Thymus (tissue), 14 donors: Measurements from ENCODE around the gene SNRPA1. TPM values are rescaled to one million over a fixed set of nuclear protein-coding genes. Genes with fewer than 3 reads are reported as not detected.
"Not testable (repeated sequence)": the region's sequence is repeated elsewhere in the genome, so short reads cannot be mapped to it uniquely, and the experiment has no call there.

Experiments
- DNase-seq, 9 donors: peaks; one replicate each; pipeline ENCODE4 v3.0.0-alpha.2; 2013; ENCODE audit warnings: low spot score in 9 of 9, low read depth in 6 of 9, missing footprints in 1 of 9
- H3K27ac ChIP-seq, 2 donors: one replicate each; pipeline ENCODE4 v1.5.1; 2013; ENCODE audit warnings: control low read depth in 1 of 2, low read depth in 1 of 2, low read length in 1 of 2, mild to moderate bottlenecking in 1 of 2, moderate library complexity in 1 of 2
- H3K27me3 ChIP-seq, 2 donors: one replicate each; pipeline ENCODE4 v1.5.1; 2013; ENCODE audit warnings: low read length in 1 of 2; ENCODE audit not compliant: control insufficient read depth in 2 of 2, insufficient read depth in 1 of 2
- H3K36me3 ChIP-seq, 2 donors: one replicate each; pipeline ENCODE4 v1.5.1; 2013; ENCODE audit warnings: low read length in 1 of 2, mild to moderate bottlenecking in 1 of 2, moderate library complexity in 1 of 2; ENCODE audit not compliant: control insufficient read depth in 2 of 2, insufficient read depth in 2 of 2
- H3K4me1 ChIP-seq, 2 donors: one replicate each; pipeline ENCODE4 v1.5.1; 2013; ENCODE audit warnings: low read length in 2 of 2; ENCODE audit not compliant: control insufficient read depth in 2 of 2, insufficient read depth in 2 of 2
- H3K4me3 ChIP-seq, 2 donors: one replicate each; pipeline ENCODE4 v1.5.1; 2013; ENCODE audit warnings: low read length in 2 of 2, control low read depth in 1 of 2, mild to moderate bottlenecking in 1 of 2
- H3K9me3 ChIP-seq, 2 donors: one replicate each; pipeline ENCODE4 v1.5.1; 2013; ENCODE audit warnings: low read length in 1 of 2, mild to moderate bottlenecking in 1 of 2; ENCODE audit not compliant: control insufficient read depth in 2 of 2, insufficient read depth in 1 of 2
- WGBS: extraction: QIAGEN DNeasy Blood & Tissue Kit; methylation state at CpG from one replicate; pipeline ENCODE4 v1.1.7; 2013; 5-methylcytosine and 5-hydroxymethylcytosine counted together
- long read RNA-seq, 10 donors: transcript quantifications; one replicate each; lab custom pipeline, GENCODE V29; 2026
- polyA plus RNA-seq: library from polyadenylated mRNA; stranded (reverse); fragments of 200-250 nt; gene quantifications from one replicate; pipeline ENCODE4 v1.2.3, GENCODE V29; 2013
- total RNA-seq: library from RNA; stranded (reverse); fragments of 120-200 nt; gene quantifications from one replicate; pipeline ENCODE4 v1.2.4, GENCODE V29; 2013
- donor health status: healthy.

SNRPA1 gene
- 47.7 TPM for total RNA-seq
- polyA plus RNA-seq: 71.4 TPM
- long read RNA-seq, donor 1, partial matches to known transcripts: 0 of 3 reads
- long read RNA-seq, donor 1, other reads (novel, unspliced or antisense): 0 of 3 reads
- long read RNA-seq, donor 2: 0 reads
- long read RNA-seq, donor 3, transcript SNRPA1-205 (7 exons, 2,108 nt): minor isoform, 8 of 172 reads
- long read RNA-seq, donor 3, transcript SNRPA1-201 (9 exons, 1,055 nt): major isoform, 44 of 172 reads
- long read RNA-seq, donor 3, partial matches to known transcripts: 113 of 172 reads
- long read RNA-seq, donor 3, other reads (novel, unspliced or antisense): 0 of 172 reads
- long read RNA-seq, donor 4, transcript SNRPA1-201 (9 exons, 1,055 nt): major isoform, 11 of 51 reads
- long read RNA-seq, donor 4, partial matches to known transcripts: 38 of 51 reads
- long read RNA-seq, donor 4, other reads (novel, unspliced or antisense): 0 of 51 reads
- long read RNA-seq, donor 5, transcript SNRPA1-201 (9 exons, 1,055 nt): major isoform, 37 of 142 reads
- long read RNA-seq, donor 5, transcript SNRPA1-205 (7 exons, 2,108 nt): minor isoform, 5 of 142 reads
- long read RNA-seq, donor 5, partial matches to known transcripts: 92 of 142 reads
- long read RNA-seq, donor 5, other reads (novel, unspliced or antisense): 0 of 142 reads
- long read RNA-seq, donor 6, transcript SNRPA1-201 (9 exons, 1,055 nt): major isoform, 32 of 100 reads
- long read RNA-seq, donor 6, transcript SNRPA1-205 (7 exons, 2,108 nt): minor isoform, 9 of 100 reads
- long read RNA-seq, donor 6, partial matches to known transcripts: 55 of 100 reads
- long read RNA-seq, donor 6, other reads (novel, unspliced or antisense): 0 of 100 reads
- long read RNA-seq, donor 7, transcript SNRPA1-201 (9 exons, 1,055 nt): major isoform, 30 of 81 reads
- long read RNA-seq, donor 7, partial matches to known transcripts: 41 of 81 reads
- long read RNA-seq, donor 7, other reads (novel, unspliced or antisense): 0 of 81 reads
- long read RNA-seq, donor 8, transcript SNRPA1-201 (9 exons, 1,055 nt): major isoform, 11 of 31 reads
- long read RNA-seq, donor 8, partial matches to known transcripts: 18 of 31 reads
- long read RNA-seq, donor 8, other reads (novel, unspliced or antisense): 0 of 31 reads
- long read RNA-seq, donor 9, transcript SNRPA1-201 (9 exons, 1,055 nt): major isoform, 22 of 65 reads
- long read RNA-seq, donor 9, partial matches to known transcripts: 38 of 65 reads
- long read RNA-seq, donor 9, other reads (novel, unspliced or antisense): 0 of 65 reads
- long read RNA-seq, donor 10, transcript SNRPA1-201 (9 exons, 1,055 nt): major isoform, 15 of 55 reads
- long read RNA-seq, donor 10, partial matches to known transcripts: 36 of 55 reads
- long read RNA-seq, donor 10, other reads (novel, unspliced or antisense): 0 of 55 reads

DNA sequence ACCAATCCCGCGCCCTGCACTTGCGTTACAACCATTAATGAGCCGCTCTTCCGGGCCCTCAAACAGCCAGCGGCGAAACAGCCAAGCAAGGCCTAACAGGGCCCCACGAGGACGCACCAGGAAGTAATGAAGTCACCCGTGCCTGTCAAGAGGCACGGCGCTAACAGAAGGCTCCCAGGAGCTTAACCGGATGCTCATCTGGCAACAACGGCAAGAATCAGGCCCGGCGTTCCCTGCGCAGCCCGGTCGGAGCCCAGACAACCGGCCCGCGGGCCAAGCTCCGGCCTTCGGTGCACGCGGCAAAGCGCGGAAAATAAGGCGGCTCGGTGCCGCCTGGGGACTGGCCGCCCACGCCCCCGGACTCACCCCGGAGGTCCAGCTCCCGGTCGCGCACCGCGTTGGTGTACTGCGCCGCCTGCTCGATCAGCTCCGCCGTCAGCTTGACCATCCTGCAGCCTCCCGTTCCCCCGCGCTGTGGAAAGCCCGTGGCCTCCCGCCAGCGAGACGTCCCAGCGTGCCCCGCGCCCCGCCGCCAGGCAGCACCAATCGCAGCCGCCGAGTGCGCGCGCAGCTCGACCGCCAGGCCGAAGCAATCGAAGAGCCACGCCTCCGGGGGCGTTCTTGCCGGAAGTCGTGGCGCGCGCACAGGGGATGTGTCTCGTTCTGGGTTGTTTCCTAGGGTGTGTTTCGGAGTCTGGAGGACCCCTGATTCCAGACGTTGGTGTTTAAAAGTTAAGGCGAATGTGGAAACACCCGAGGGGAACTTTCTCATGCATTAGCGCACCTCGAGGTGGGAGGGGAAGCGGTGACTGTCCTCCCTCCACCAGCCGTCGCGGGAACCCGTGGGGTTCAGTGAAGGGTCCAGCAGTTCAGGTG lies at the start of gene SNRPA1:
TSS of gene SNRPA1 (minus strand) at position 518 of the 876 bp plus-strand sequence. CDS start at position 448, 70 bp downstream.
- DNase-seq: peak in 8 of 9 donors; percentile 85 to 97 (median 93)
- peaks cover 10 to 12% of the 10 kb centered on the region in 2 donors for H3K4me1 ChIP-seq
- peak within 1 kb of the TSS; percentile 94 to 96 for H3K27ac ChIP-seq
- H3K27me3 ChIP-seq: no peaks in the 10 kb centered on the region
- peaks cover 0 to 14% of the 10 kb centered on the region in 2 donors for H3K36me3 ChIP-seq
- H3K4me3 ChIP-seq: peak within 1 kb of the TSS; percentile 95 to 97
- under 1% methylated on average over 87 of the region's 87 CpGs for WGBS
- no peaks in the 10 kb centered on the region for H3K9me3 ChIP-seq

DNA sequence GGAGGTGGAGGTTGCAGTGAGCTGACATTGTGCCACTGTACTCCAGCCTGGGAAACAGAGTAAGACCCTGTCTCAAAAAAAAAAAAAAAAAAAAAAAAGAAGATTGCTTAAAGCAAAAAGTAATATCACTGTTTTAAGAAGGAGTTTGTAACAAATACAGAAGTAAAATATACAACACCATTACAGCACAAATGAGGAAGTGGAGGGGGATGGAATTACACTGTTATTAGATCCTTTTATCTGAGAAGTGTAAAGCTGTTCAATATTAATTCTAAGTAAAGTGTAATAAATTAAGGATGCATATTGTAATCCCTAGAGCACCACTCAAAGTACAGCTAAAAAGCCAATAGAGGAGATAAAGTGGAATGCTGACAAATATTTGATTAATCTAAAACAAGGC lies 47.0 kb upstream of the SNRPA1 start:
- Histone ChIP-seq H3K9me3 (no peaks in the 10 kb centered on the region), H3K36me3 (no peaks in the 10 kb centered on the region), H3K27me3 (no peaks in the 10 kb centered on the region), H3K27ac (no peak overlapping the region), H3K4me3 (no peak overlapping the region), H3K4me1 (no peaks in the 10 kb centered on the region)
- no peak for DNase-seq

DNA sequence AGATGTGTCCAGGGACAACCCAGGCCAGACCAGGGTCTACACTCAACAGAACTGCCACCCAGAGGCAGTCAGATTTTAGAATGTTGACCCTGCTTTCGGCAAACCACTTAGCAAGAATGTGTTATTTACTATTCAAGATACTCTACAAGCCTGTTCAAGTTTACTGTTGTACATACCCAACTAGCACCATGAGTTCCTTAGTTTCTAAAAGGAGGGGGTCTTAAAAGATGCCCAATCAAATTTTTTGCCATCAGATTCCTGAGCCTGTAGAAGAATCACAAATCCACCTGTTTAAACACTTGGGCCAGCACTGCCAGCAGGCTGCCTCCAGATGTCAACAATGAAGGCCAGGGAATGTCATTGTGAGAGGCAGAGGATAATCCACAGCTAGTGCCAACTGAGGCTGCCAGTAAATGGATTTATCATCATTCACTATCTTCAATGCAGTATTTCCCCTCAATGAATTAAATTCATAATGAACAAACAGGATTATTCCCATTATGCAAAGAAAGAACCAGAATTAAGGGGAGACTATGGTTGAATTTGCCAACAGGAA lies 43.5 kb upstream of the SNRPA1 start:
- H3K27me3 ChIP-seq: no peaks in the 10 kb centered on the region
- 91% methylated on average over 1 of the region's 1 CpG for WGBS

DNA sequence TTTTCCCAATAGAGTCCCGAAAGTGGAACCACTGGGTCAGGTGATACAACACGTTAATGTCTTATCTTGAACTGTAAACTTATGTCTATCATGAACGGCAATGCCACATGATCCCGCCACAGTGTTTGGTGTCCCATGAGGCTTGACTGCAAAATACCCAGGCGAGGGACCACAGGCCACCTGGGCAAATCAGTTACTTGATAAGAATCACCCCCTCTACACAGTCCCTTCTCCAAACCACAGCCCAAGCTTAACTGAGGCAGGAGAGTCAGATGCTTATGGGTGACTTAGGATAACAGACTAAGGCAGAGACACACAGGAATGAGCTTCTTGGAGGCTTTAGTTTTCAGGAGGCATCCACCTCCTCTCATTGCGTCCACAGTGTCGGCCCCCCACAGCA lies 42.9 kb upstream of the SNRPA1 start:
- Histone ChIP-seq H3K27ac (no peak overlapping the region), H3K4me3 (no peak overlapping the region), H3K4me1 (peaks cover 0 to 3% of the 10 kb centered on the region in 2 donors), H3K9me3 (peaks cover 6 to 25% of the 10 kb centered on the region in 2 donors), H3K36me3 (no peaks in the 10 kb centered on the region), H3K27me3 (no peaks in the 10 kb centered on the region)
- no peak for DNase-seq
- WGBS: 46% methylated on average over 7 of the region's 7 CpGs

More for the DNA sequence above, 43.5 kb upstream of the SNRPA1 start:
- H3K4me1 ChIP-seq: no peaks in the 10 kb centered on the region
- peaks cover 6 to 19% of the 10 kb centered on the region in 2 donors for H3K9me3 ChIP-seq
- no peak overlapping the region for H3K4me3 ChIP-seq
- H3K27ac ChIP-seq: no peak overlapping the region
- DNase-seq: no peak
- H3K36me3 ChIP-seq: no peaks in the 10 kb centered on the region

DNA sequence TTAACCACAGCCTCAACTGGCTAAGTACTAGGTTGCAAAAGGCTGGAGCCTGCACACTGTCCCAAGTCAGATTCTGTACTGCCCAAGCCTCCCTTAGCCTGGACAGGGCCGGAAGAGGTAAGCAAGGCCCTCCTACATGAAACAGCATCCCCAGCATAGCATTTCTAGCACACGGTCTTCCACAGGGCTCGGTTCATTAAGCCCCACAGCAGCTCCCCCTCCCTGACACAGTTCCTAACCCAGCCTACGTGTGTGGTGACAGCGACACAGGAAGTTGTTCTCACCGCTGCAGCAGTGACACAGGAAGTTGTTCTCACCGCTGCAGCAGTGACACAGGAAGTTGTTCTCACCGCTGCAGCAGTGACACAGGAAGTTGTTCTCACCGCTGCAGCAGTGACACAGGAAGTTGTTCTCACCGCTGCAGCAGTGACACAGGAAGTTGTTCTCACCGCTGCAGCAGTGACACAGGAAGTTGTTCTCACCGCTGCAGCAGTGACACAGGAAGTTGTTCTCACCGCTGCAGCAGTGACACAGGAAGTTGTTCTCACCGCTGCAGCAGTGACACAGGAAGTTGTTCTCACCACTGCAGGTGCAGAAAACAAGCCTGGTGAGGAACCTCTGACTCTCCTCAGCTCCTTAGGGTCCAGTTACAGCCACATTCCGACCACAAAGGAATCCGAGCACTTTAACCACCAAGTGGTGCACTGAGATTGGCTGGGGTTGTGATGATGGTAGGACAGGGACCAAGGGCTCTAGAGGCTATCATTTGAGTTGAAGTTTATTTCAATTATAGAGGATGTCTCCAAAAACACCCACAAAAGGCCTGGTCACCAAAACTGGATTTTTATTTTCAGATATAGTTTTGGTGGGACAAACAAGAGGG lies 39.1 kb upstream of the SNRPA1 start:
- peaks cover 6 to 26% of the 10 kb centered on the region in 2 donors for H3K9me3 ChIP-seq
- H3K27me3 ChIP-seq, H3K4me3 ChIP-seq, H3K36me3 ChIP-seq, H3K4me1 ChIP-seq: not testable (repeated sequence)
- 34% methylated on average over 12 of the region's 16 CpGs for WGBS
- DNase-seq: peak in 2 of 9 donors; percentile 9 to 41
- H3K27ac ChIP-seq: peak overlapping the region; percentile 74 to 76

DNA sequence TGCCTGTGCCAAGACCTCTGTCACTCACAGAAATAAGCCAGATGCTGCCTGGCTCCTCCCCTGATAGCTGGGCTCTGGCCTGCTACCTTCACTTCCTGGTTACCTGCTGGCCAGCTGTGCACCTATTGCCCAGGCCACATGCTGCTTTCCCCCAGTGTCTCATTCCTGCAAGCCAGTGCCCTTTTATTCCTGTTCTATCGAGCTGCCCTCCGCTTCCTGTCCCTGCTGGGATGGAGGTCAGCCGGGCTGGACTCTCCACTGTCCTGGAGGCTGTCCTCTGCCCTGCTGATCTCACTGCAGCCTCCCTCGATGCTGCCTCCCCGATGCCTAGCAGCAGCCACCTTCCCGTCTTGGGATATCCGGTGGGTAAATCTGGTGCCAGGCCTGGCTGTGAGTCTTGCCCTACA lies 37.0 kb upstream of the SNRPA1 start:
- H3K36me3 ChIP-seq: no peaks in the 10 kb centered on the region
- H3K9me3 ChIP-seq: peaks cover 6 to 26% of the 10 kb centered on the region in 2 donors
- DNase-seq: no peak
- H3K27me3 ChIP-seq: peaks cover 0 to 2% of the 10 kb centered on the region in 2 donors
- H3K4me3 ChIP-seq: no peak overlapping the region
- H3K27ac ChIP-seq: no peak overlapping the region
- 95% methylated on average over 7 of the region's 7 CpGs for WGBS
- H3K4me1 ChIP-seq: peaks cover 0 to 3% of the 10 kb centered on the region in 2 donors

DNA sequence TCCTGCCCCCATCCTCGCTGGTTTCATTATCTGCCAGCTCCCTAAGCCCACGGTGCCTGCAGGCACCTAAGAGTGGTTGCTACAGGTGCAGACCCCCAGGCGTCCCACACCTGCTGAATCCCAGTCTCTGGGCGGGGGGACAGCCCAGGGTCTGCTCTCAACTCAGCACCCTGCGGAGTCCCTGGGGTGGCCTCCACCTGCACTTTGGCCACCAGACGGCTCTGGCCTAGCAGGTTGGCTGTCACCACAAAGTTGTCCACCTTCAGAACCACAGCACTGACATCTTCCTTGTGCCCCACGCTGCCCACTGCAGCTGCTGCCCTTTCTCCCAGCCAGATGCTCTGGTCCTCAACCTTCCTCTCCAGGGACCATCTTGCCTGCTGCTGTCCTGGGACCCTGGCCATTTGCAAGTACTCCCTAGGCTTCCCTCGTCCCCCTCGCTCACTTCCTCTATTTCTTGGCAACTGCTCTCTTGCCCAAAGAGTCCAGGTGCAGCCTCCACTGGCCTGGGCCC lies 34.9 kb upstream of the SNRPA1 start:
- H3K27ac ChIP-seq: no peak overlapping the region
- H3K4me1 ChIP-seq: peaks cover 0 to 3% of the 10 kb centered on the region in 2 donors
- H3K4me3 ChIP-seq: no peak overlapping the region
- no peaks in the 10 kb centered on the region for H3K36me3 ChIP-seq
- DNase-seq: no peak
- peaks cover 6 to 20% of the 10 kb centered on the region in 2 donors for H3K9me3 ChIP-seq
- H3K27me3 ChIP-seq: peaks cover 0 to 4% of the 10 kb centered on the region in 2 donors
- 80% methylated on average over 9 of the region's 9 CpGs for WGBS
